Activated naive CD4-positive, alpha-beta T cell treated with Interleukin-2 at 50 U/mL for 16 hours (primary cell): ENCODE data around the gene ZNF827.

Experiments
- DNase-seq: peaks from one replicate; pipeline ENCODE4 v3.0.0-alpha.2; 2020

Gene ZNF827

GRCh38 chr4:145934434-145935047 is 4.1 kb downstream of the ZNF827 start:
- DNase-seq, result no peak

GRCh38 chr4:145933134-145933533 is 5.5 kb downstream of the ZNF827 start:
- DNase-seq, result no peak

GRCh38 chr4:145931403-145931802 is 7.2 kb downstream of the ZNF827 start:
- DNase-seq, result no peak

- DNase-seq, result no peak
Measured at GRCh38 chr4:145930592-145930991, 8.0 kb downstream of the ZNF827 start.

- DNase-seq, result no peak
Measured at GRCh38 chr4:145929415-145930178, 9.0 kb downstream of the ZNF827 start.

GRCh38 chr4:145928748-145929147 is 9.9 kb downstream of the ZNF827 start:
- DNase-seq, result no peak

- no peak for DNase-seq
Measured at GRCh38 chr4:145927030-145927429, 11.6 kb downstream of the ZNF827 start.

- no peak for DNase-seq
Measured at GRCh38 chr4:145921231-145921630, 17.4 kb downstream of the ZNF827 start.

- DNase-seq, result no peak
Measured at GRCh38 chr4:145920205-145920604, 18.4 kb downstream of the ZNF827 start.

- no peak for DNase-seq
Measured at GRCh38 chr4:145912376-145912775, 26.2 kb downstream of the ZNF827 start.

- DNase-seq, result no peak
Measured at GRCh38 chr4:145909773-145910172, 28.9 kb downstream of the ZNF827 start.

GRCh38 chr4:145909281-145909715 is 29.3 kb downstream of the ZNF827 start:
- no peak for DNase-seq

GRCh38 chr4:145907812-145908211 is 30.8 kb downstream of the ZNF827 start:
- no peak for DNase-seq

GRCh38 chr4:145907390-145907789 is 31.2 kb downstream of the ZNF827 start:
- DNase-seq, result no peak

GRCh38 chr4:145904413-145905177 is 34.0 kb downstream of the ZNF827 start:
- no peak for DNase-seq

GRCh38 chr4:145902522-145902921 is 36.1 kb downstream of the ZNF827 start:
- DNase-seq, result no peak

- no peak for DNase-seq
Measured at GRCh38 chr4:145899886-145900460, 38.6 kb downstream of the ZNF827 start.

GRCh38 chr4:145898926-145899531 is 39.6 kb downstream of the ZNF827 start:
- DNase-seq, result no peak

GRCh38 chr4:145898466-145898865 is 40.2 kb downstream of the ZNF827 start:
- DNase-seq, result no peak

GRCh38 chr4:145895056-145895455 is 43.6 kb downstream of the ZNF827 start:
- no peak for DNase-seq

GRCh38 chr4:145891958-145892357 is 46.7 kb downstream of the ZNF827 start:
- DNase-seq, result no peak

GRCh38 chr4:145890689-145891088 is 47.9 kb downstream of the ZNF827 start:
- DNase-seq, result no peak

GRCh38 chr4:145888393-145888792 is 50.2 kb downstream of the ZNF827 start:
- no peak for DNase-seq
